Stimulated activated CD4-positive, alpha-beta T cell treated with anti-CD3 and anti-CD28 coated beads, Interleukin-12 subunit alpha, Interleukin-12 subunit beta, amount 100 ng/mL, for 24 hours (primary cell): ENCODE data around the gene COLEC11.

Experiments used
- DNase-seq, 2 experiments: peaks; one replicate each; pipeline ENCODE4 v3.0.0-alpha.2; 2020; ENCODE audit warnings: low read depth in 2 of 2

COLEC11 gene

DNA sequence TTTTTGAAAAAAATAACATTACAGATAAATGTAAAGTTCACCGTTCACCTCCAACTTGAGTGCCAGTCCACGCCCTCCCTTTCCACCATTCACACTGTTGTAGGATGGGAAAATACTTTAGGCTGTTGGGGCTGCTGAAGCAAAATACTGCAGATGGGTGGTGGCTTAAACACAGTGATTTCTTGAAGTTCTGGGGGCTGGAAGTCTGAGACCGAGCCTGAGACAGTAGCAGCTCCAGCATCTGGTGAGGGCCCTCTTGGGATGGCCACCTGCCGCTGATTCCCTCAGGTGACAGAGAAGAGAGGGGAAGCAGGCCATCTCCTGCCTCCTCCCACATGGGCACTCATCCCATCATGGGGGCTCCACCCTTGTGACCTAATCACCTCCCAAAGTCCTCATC lies 80.8 kb downstream of the COLEC11 start:
- no peak for DNase-seq

- no peak for DNase-seq
These were observed 82.5 kb downstream of the COLEC11 start for GRCh38 chr2:3677436-3677835.

GRCh38 chr2:3678212-3678611 lies 83.3 kb downstream of the COLEC11 start:
- no peak for DNase-seq

- no peak for DNase-seq
These were observed 84.3 kb downstream of the COLEC11 start for GRCh38 chr2:3679180-3679579.

GRCh38 chr2:3679616-3680393 lies 84.9 kb downstream of the COLEC11 start:
- DNase-seq = no peak

- DNase-seq = no peak
These were observed 85.8 kb downstream of the COLEC11 start for GRCh38 chr2:3680548-3681345.

GRCh38 chr2:3681625-3682024 lies 86.7 kb downstream of the COLEC11 start:
- DNase-seq = no peak

- no peak for DNase-seq
These were observed 87.9 kb downstream of the COLEC11 start for GRCh38 chr2:3682811-3683210.

GRCh38 chr2:3683748-3684454 lies 89.0 kb downstream of the COLEC11 start:
- no peak for DNase-seq

GRCh38 chr2:3689998-3690748 lies 95.3 kb downstream of the COLEC11 start:
- DNase-seq = no peak

DNA sequence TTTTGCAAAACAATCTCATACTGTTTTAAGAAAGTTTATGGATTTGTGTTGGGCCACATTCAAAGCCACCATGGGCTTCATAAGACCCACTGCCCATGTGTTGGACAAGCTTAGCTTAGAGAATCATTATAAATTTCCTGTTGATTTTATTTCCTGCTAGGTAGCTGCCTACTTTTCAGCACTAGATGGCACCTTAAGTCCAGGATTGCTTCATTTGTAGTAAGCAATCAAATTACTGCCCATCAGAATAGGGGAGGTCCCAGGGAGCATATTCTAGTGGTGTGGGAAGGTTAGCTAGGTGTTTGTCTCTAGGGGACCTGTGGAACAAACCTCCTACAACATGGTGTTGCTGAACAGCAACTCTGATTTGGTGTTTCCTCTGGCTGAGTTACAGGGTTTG lies 97.5 kb downstream of the COLEC11 start:
- DNase-seq = no peak
